CD14-positive monocyte (primary cell): ENCODE data around the gene INTS14. TPM values are rescaled to one million over a fixed set of nuclear protein-coding genes. Genes with fewer than 3 reads are reported as not detected.
"Not testable (repeated sequence)": the region's sequence is repeated elsewhere in the genome, so short reads cannot be mapped to it uniquely, and the experiment has no call there.

Experiments
- DNase-seq, 3 donors: peaks; one replicate each; pipeline ENCODE4 v3.0.0-alpha.2; 2011 to 2022
- H2AFZ ChIP-seq: 2 replicates; pipeline ENCODE4 v1.6.0; 2012; ENCODE audit warnings: mild to moderate bottlenecking, low read depth, low read length, inconsistent platforms; ENCODE audit not compliant: insufficient read depth, poor library complexity, severe bottlenecking
- H3K27ac ChIP-seq, 2 donors: 1 replicate in 1 of 2; 2 replicates in 1 of 2; pipeline ENCODE4 v1.5.1; 2012 to 2013; ENCODE audit warnings: low read length in 2 of 2, control low read depth in 1 of 2, inconsistent platforms in 1 of 2, low read depth in 1 of 2, mild to moderate bottlenecking in 1 of 2
- H3K27me3 ChIP-seq, 2 donors: one replicate each; pipeline versions ENCODE4 v1.6.0 to v1.6.1; 2011 to 2013; ENCODE audit warnings: low read length in 2 of 2; ENCODE audit not compliant: control insufficient read depth in 2 of 2, insufficient read depth in 2 of 2
- H3K36me3 ChIP-seq, 2 donors: replicated peaks in 1 of 2; 1 replicate in 1 of 2; 2 replicates in 1 of 2; pipeline versions ENCODE4 v1.5.1 to v1.6.1; 2012 to 2013; ENCODE audit warnings: low read length in 2 of 2, control low read depth in 1 of 2, inconsistent platforms in 1 of 2, mild to moderate bottlenecking in 1 of 2; ENCODE audit not compliant: insufficient read depth in 2 of 2, control insufficient read depth in 1 of 2
- H3K4me1 ChIP-seq, 2 donors: 1 replicate in 1 of 2; 2 replicates in 1 of 2; pipeline versions ENCODE4 v1.5.1 to v1.6.1; 2012 to 2013; ENCODE audit warnings: low read length in 2 of 2, control low read depth in 1 of 2, inconsistent platforms in 1 of 2, mild to moderate bottlenecking in 1 of 2, moderate library complexity in 1 of 2; ENCODE audit not compliant: insufficient read depth in 2 of 2, control insufficient read depth in 1 of 2
- H3K4me2 ChIP-seq: replicated peaks from 2 replicates; pipeline ENCODE3; 2012; ENCODE audit warnings: low read length, moderate library complexity, mild to moderate bottlenecking; ENCODE audit not compliant: poor library complexity, severe bottlenecking; ENCODE audit errors: extremely low read depth
- H3K4me3 ChIP-seq, 3 experiments: fragments of 200-600 bp in 1 of 3; sonication (generic) in 1 of 3; replicated peaks in 1 of 3; 1 replicate in 2 of 3; 2 replicates in 1 of 3; pipeline ENCODE4 v1.5.1; 2011 to 2013; ENCODE audit warnings: low read length in 3 of 3, mild to moderate bottlenecking in 3 of 3, control low read depth in 2 of 3, low read depth in 2 of 3, inconsistent platforms in 1 of 3, moderate library complexity in 1 of 3
- H3K79me2 ChIP-seq: 2 replicates; pipeline ENCODE4 v1.6.0; 2012; ENCODE audit warnings: mild to moderate bottlenecking, control low read depth, inconsistent platforms, low read length, moderate library complexity; ENCODE audit not compliant: insufficient read depth
- H3K9ac ChIP-seq: 2 replicates; pipeline ENCODE4 v1.6.0; 2017; ENCODE audit warnings: low read length, mild to moderate bottlenecking; ENCODE audit not compliant: insufficient read depth, poor library complexity, severe bottlenecking
- H3K9me3 ChIP-seq, 2 donors: replicated peaks in 1 of 2; 1 replicate in 1 of 2; 2 replicates in 1 of 2; pipeline versions ENCODE4 v1.5.1 to v1.6.1; 2012 to 2013; ENCODE audit warnings: low read length in 2 of 2, control low read depth in 1 of 2; ENCODE audit not compliant: control insufficient read depth in 1 of 2, insufficient read depth in 1 of 2
- H4K20me1 ChIP-seq: 2 replicates; pipeline ENCODE4 v1.6.0; 2012; ENCODE audit warnings: mild to moderate bottlenecking, low read length, control low read depth, moderate library complexity; ENCODE audit not compliant: insufficient read depth
- H3K27ac Mint-ChIP-seq, 7 donors: one replicate each; pipeline ENCODE4 v1.8.0; 2020; ENCODE audit warnings: mild to moderate bottlenecking in 7 of 7, mixed read lengths in 7 of 7, moderate library complexity in 6 of 7, inconsistent platforms in 2 of 7
- H3K27me3 Mint-ChIP-seq, 3 donors: one replicate each; pipeline ENCODE4 v1.8.0; 2021 to 2022; ENCODE audit warnings: low read depth in 3 of 3, mild to moderate bottlenecking in 3 of 3, mixed read lengths in 3 of 3, moderate library complexity in 3 of 3, inconsistent platforms in 1 of 3
- H3K36me3 Mint-ChIP-seq, 2 donors: one replicate each; pipeline ENCODE4 v1.8.0; 2020; ENCODE audit warnings: mixed read lengths in 2 of 2, inconsistent platforms in 1 of 2, mild to moderate bottlenecking in 1 of 2
- H3K4me1 Mint-ChIP-seq: one replicate; pipeline ENCODE4 v1.8.0; 2020; ENCODE audit warnings: mild to moderate bottlenecking, mixed read lengths
- H3K4me3 Mint-ChIP-seq, 2 donors: one replicate each; pipeline ENCODE4 v1.8.0; 2020; ENCODE audit warnings: mild to moderate bottlenecking in 2 of 2, mixed read lengths in 2 of 2, moderate library complexity in 1 of 2
- H3K9me3 Mint-ChIP-seq, 7 donors: one replicate each; pipeline ENCODE4 v1.8.0; 2020 to 2022; ENCODE audit warnings: mixed read lengths in 7 of 7, mild to moderate bottlenecking in 6 of 7, moderate library complexity in 6 of 7, inconsistent platforms in 2 of 7
- CTCF ChIP-seq: fragments of 200-600 bp; IDR thresholded peaks from one replicate; pipeline ENCODE4 v1.8.0; 2022; ENCODE audit warnings: antibody characterized with exemption, mild to moderate bottlenecking
- WGBS: methylation state at CpG from one replicate; pipeline ENCODE4 v1.1.5; 2013; ENCODE audit warnings: missing lambda C conversion rate; ENCODE audit not compliant: insufficient coverage; 5-methylcytosine and 5-hydroxymethylcytosine counted together
- intact Hi-C, 2 donors: fragments of 100-400 bp; cut with micrococcal nuclease; formaldehyde crosslinking; loops; one replicate each; pipeline versions ENCODE4 v1.15.0 to v1.15.1; 2023
- polyA plus RNA-seq, 3 donors: library from polyadenylated mRNA; depleted of rRNA in 1 of 3; unstranded in 2 of 3; stranded (reverse) in 1 of 3; fragments of 300-500 nt in 2 of 3; fragments of >200 nt in 1 of 3; fragmentation: Illumina TruSeq in 2 of 3; gene quantifications; 1 replicate in 2 of 3; 2 replicates in 1 of 3; pipeline ENCODE4 v1.2.3, GENCODE V29; 2012 to 2021

The INTS14 gene
- polyA plus RNA-seq, 3 donors: 10.1 to 20.3 (median 12.0) TPM

- H3K27ac ChIP-seq: no peak overlapping the region
- peaks cover 0 to 15% of the 10 kb centered on the region in 2 donors for H3K36me3 ChIP-seq
- H3K4me1 ChIP-seq: no peaks in the 10 kb centered on the region
- H3K9ac ChIP-seq: no peak overlapping the region
- H3K9me3 ChIP-seq: no peaks in the 10 kb centered on the region
- Mint-ChIP-seq H3K27ac (no peak overlapping the region), H3K36me3 (peaks cover 1 to 4% of the 10 kb centered on the region in 2 donors), H3K4me1 (no peaks in the 10 kb centered on the region), H3K9me3 (no peaks in the 10 kb centered on the region), H3K27me3 (peaks cover 0 to 3% (median 2%) of the 10 kb centered on the region in 3 donors), H3K4me3 (no peak overlapping the region)
- TF ChIP-seq CTCF: no peak
- H3K4me3 ChIP-seq: no peak overlapping the region
- no peak overlapping the region for H2AFZ ChIP-seq
- 86% methylated on average over 1 of the region's 2 CpGs for WGBS
- no peak overlapping the region for H3K4me2 ChIP-seq
- H3K79me2 ChIP-seq: peaks cover 11% of the 10 kb centered on the region
- intact Hi-C loops: no loop called here
- DNase-seq: no peak
- no peaks in the 10 kb centered on the region for H3K27me3 ChIP-seq
- H4K20me1 ChIP-seq: no peaks in the 10 kb centered on the region
These were observed 59.7 kb downstream of the INTS14 start for GRCh38 chr15:65551183-65551582.

- no peak for TF ChIP-seq CTCF
- Histone ChIP-seq H3K36me3 (peaks cover 0 to 11% of the 10 kb centered on the region in 2 donors), H3K9ac (no peak overlapping the region), H3K79me2 (peaks cover 11% of the 10 kb centered on the region), H3K27ac (no peak overlapping the region), H3K4me3 (no peak overlapping the region), H4K20me1 (no peaks in the 10 kb centered on the region), H3K9me3 (no peaks in the 10 kb centered on the region), H3K27me3 (no peaks in the 10 kb centered on the region), H3K4me1 (no peaks in the 10 kb centered on the region), H3K4me2 (no peak overlapping the region), H2AFZ (no peak overlapping the region)
- Mint-ChIP-seq H3K36me3 (peaks cover 0 to 4% of the 10 kb centered on the region in 2 donors), H3K27me3 (peaks cover 0 to 3% (median 2%) of the 10 kb centered on the region in 3 donors), H3K9me3 (no peaks in the 10 kb centered on the region), H3K4me3 (no peak overlapping the region), H3K27ac (peak overlapping the region in 1 of 7 donors; percentile 3), H3K4me1 (no peaks in the 10 kb centered on the region)
- WGBS: no CpG with 5 or more reads among the region's 3 CpGs
- intact Hi-C loops: no loop called here
- no peak for DNase-seq
These were observed 60.2 kb downstream of the INTS14 start for GRCh38 chr15:65550681-65551098.

- peaks cover 11% of the 10 kb centered on the region for H3K79me2 ChIP-seq
- not testable (repeated sequence) for H3K4me3 ChIP-seq, H3K4me2 ChIP-seq
These were observed 61.6 kb downstream of the INTS14 start for GRCh38 chr15:65549288-65549687.

More at GRCh38 chr15:65549288-65549687, 61.6 kb downstream of the INTS14 start:
- H3K36me3 Mint-ChIP-seq, H3K9ac ChIP-seq, H2AFZ ChIP-seq, H4K20me1 ChIP-seq, H3K4me1 ChIP-seq, intact Hi-C loops, H3K9me3 Mint-ChIP-seq, H3K9me3 ChIP-seq, H3K27me3 Mint-ChIP-seq, H3K4me1 Mint-ChIP-seq, H3K27ac ChIP-seq, DNase-seq, H3K36me3 ChIP-seq, H3K4me3 Mint-ChIP-seq, H3K27me3 ChIP-seq, H3K27ac Mint-ChIP-seq: not testable (repeated sequence)
- 100% methylated on average over 3 of the region's 9 CpGs for WGBS
